GOT3 (cell line): Measurements from ENCODE around the gene SCAANT1.

Experiments
- DNase-seq: peaks from one replicate; lab custom pipeline; 2025; ENCODE audit warnings: mixed read lengths; lab: John Stamatoyannopoulos, UW

SCAANT1 gene

GRCh38 chr3:63911873-63912767, at the start of gene SCAANT1:
Gene SCAANT1 (minus strand): TSS chr3:63912383.
- DNase-seq = peak; percentile 65

DNA sequence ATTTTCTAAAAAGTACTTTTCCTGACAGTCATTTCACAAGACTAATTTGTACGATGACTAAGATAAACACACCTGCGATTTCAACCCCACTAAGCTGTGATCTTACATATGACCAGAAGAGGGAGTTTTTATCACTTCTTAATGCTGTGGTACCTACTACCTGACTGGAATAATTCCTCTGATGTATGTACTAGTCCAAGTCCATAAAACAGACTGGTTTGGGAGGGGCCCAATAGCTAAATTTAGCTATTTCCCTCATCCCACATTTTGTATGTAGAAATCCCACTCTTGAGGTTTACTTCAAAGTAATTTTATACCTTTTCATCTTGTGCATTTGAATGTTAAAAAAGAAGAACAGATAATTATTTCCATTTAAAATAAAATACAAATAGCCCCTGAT, 49.7 kb upstream of the SCAANT1 start:
- DNase-seq = no peak

GRCh38 chr3:63960048-63960711, 48.0 kb upstream of the SCAANT1 start:
- DNase-seq = no peak

DNA sequence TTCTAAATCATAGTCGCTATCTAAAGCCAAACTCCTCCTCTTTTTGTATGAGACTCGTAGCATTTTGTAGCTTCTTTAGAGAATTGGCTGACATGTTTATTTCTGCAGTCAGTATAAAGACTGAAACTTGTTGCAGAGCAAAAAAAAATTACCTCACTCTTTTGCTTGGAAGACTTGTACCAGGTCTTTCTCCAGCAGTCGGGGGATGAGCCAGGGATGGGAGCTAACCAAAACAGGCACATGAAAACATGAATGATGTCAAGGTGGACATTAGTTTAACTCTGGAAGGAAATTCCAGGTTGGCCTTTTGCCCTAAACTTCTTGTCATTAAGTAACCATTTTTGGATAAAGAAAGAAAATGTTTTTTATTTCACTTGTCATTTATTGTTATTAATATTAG, 47.0 kb upstream of the SCAANT1 start:
- no peak for DNase-seq

DNA sequence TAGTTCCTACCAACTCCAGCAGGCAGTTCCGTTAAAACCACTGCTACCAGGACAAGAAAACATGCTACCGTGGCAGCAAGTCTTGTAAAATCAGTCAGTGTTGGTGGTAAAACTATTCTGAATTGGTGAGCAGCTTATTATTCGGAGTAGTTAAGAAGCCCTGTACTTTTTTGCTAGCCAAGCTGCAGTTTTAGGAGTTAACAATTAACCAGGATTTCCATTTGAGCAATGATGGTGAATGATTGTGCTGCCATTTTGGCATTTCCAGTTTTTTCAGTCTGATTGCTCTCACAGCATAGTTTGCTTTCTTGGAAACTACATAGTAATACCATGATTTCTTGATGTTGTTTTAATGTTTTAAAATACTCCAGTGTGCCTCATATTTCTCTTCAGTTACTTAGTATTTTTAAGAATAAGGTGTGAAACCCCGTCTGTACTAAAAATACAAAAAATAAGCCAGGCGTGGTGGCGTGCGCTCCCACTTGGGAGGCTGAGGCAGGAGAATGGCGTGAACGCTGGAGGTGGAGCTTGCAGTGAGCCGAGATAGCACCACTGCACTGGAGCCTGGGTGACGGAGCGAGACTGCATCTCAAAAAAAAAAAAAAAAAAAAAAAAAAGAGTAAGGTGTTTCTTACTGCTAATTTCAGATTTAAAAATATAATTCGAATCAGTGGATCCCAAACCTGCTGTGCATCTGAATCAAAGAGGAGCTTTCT, 43.8 kb upstream of the SCAANT1 start:
- DNase-seq = no peak

GRCh38 chr3:63955036-63955650, 43.0 kb upstream of the SCAANT1 start:
- DNase-seq = no peak

GRCh38 chr3:63954182-63954581, 42.0 kb upstream of the SCAANT1 start:
- no peak for DNase-seq

- no peak for DNase-seq
Observed at GRCh38 chr3:63952248-63952594, 40.0 kb upstream of the SCAANT1 start.

DNA sequence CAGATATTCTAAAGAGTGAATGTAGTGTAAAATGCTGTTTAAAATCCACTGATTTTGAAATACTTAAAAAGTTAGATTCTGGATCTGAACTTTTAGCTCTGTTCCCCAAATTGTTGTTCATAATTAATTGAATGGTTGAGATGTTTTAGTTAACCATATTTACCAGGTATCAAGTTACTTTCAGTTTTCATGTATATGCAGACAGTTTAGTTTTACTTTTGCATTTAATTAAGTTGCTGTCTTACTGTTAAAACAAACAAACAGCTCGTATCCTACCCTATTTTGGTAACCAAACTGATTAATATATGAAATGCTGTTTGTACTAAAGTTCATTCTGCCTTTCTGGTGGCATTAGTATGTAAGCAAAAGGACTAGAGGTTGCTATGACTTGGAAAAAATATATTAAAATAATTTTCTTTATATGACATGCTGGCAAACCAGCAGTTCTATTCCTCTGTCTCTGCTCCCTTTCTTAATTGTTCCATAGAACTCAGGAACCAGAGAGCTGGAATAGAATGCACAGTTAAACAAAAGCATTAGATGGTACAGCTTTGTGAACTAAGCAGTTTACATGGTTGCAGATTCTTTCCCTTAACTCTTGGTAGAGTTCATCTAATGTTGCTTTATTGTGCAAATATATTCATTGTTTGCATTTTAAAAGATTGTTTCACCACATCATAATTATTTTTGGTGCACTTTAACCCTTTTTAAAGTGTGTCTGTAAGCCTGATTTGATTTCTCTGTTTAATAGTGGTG, 39.5 kb upstream of the SCAANT1 start:
- DNase-seq = no peak

DNA sequence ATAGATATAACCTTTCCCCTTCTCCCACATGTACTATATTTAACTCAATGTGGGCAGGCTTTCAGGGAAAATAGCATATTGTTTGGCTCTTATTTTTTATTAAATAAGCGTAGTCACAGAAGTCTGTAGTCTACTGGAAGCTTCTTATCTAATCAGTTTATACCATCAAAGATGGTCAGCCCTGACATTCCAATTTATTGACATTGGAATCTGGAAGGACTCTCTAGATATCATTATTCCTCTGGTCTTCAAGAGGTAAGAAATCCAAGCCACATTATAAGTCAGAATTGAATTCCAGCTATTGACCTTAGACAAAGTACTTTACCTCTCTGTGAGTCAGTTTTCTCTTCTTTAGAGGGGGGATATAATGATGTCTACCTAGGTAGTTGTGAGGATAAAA, 38.5 kb upstream of the SCAANT1 start:
- no peak for DNase-seq

- no peak for DNase-seq
Observed at GRCh38 chr3:63949005-63949404, 36.8 kb upstream of the SCAANT1 start.

GRCh38 chr3:63947594-63947993, 35.4 kb upstream of the SCAANT1 start:
- DNase-seq = no peak

DNA sequence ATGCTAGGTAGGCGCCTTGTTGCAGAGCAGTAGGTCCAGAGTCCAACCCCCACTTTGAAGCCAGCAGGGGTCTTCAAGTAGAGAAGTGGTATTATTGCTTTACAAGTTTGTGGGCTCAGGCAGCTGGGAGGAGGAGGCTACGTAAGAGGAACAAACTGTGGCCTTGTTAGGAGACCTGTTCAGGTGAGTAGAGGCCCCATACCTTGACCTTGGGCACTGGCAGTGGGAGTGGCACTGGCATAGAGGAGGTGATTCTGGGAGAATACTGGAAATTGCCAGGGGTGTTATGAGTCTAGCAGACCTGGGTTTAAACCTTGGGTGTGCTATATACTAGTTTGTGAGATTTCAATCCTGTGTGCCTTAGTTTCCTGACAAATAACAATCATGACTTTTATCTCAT, 34.6 kb upstream of the SCAANT1 start:
- DNase-seq = no peak

- DNase-seq = no peak
Observed at GRCh38 chr3:63945558-63946096, 33.4 kb upstream of the SCAANT1 start.

DNA sequence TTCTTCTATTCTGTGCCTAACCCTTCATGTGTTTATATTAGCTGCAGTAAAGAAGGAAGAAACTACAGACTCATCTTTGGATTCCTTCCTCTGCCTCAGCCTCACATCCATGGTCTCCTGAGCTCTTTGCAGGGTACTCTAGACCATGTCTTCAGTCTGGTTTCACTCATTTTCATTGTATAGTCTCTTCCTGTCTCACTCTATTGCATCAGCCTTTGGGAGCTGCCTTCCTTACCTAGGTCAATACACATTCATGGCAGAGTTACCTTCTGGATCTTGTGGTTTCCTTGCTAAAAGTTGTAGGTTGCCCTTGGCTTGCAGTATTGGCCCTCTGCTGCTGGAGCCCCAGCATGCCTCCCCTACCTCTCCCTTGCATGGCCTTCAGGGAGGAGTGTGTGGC, 31.5 kb upstream of the SCAANT1 start:
- no peak for DNase-seq

- DNase-seq = no peak
Observed at GRCh38 chr3:63942528-63942927, 30.3 kb upstream of the SCAANT1 start.

GRCh38 chr3:63940389-63940757, 28.2 kb upstream of the SCAANT1 start:
- DNase-seq = no peak

DNA sequence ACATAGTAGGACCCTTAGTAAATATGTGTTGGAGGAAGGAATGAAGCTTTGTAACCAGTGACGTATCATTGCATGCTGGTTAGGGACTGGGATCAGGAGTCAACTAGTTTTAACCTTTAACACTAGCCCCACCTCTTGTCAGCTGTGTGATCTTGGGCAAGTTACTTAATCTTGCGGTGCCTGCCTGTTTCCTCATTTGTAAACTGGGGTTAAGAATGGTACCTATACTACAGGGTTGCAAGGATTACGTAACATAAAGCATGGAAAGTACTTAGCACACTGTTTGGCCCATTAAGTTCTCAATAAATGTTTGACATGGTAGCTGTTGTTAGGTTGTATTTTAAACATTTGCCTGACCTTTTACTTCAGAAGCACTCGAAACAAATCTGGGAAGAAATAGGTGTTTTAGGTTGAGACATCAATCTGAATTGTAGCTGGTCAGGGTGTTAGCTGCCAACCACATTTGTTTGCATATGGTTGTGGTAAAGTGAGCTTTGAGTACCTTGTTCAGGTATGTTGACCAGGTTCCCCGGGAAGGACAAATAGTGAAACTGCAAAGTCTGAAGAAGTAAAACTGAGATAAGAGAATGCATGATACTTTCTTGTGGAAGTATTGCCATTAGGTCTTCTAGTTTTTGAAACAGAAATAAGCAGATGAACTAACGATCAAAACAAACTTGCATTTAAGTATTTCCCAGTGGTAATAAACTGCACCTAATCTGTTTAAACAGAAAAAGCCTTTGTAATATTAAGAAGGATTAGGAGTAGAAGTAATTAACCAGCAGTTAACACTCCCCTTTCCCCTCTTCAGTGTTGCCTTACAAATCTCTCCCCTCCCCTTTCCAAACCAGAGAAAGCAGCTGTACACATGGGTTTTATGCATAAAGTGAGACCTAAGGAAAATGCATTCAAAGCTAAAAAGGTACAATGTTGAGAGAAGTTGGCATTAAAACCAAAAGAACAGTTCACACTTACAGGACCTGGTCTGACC, 25.8 kb upstream of the SCAANT1 start:
- DNase-seq = no peak

DNA sequence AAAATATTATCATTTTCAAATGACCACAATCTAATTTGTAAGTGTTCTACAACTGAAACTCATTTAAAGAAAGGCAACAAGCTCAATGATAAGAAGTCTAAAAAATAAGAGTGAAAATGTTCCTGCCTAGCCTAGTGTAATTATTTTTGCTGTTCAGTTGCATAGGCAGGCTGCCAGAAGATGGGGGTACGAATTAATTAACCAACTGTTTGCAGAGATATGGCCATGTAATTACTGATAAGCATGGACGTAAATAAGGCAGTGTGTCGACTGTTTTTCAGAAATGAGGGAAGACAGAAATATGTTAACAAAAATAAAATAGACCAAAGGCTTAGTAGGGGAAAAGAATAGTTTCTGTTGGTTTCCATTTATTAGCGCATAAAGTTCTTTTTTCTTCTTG, 24.7 kb upstream of the SCAANT1 start:
- no peak for DNase-seq
